Suprapubic skin (tissue), 4 donors: Measurements from ENCODE around the gene ANO9. TPM values are rescaled to one million over a fixed set of nuclear protein-coding genes. Genes with fewer than 3 reads are reported as not detected.

Source experiments
- DNase-seq, 2 donors: peaks; one replicate each; pipeline ENCODE4 v3.0.0-alpha.2; 2019; ENCODE audit warnings: low spot score in 2 of 2
- H3K27ac ChIP-seq: fragments of 200-600 bp; sonication (generic); one replicate; pipeline ENCODE4 v1.5.1; 2019
- H3K27me3 ChIP-seq: fragments of 200-600 bp; sonication (generic); one replicate; pipeline ENCODE4 v1.5.1; 2019
- H3K36me3 ChIP-seq: fragments of 200-600 bp; sonication (generic); one replicate; pipeline ENCODE4 v1.5.1; 2019
- H3K4me1 ChIP-seq: fragments of 200-600 bp; sonication (generic); one replicate; pipeline ENCODE4 v1.5.1; 2019
- H3K4me3 ChIP-seq: fragments of 200-600 bp; sonication (generic); one replicate; pipeline ENCODE4 v1.5.1; 2019; ENCODE audit warnings: mild to moderate bottlenecking
- H3K9me3 ChIP-seq: fragments of 200-600 bp; sonication (generic); one replicate; pipeline ENCODE4 v1.5.1; 2019
- EP300 ChIP-seq: sonication (generic); formaldehyde crosslinking; IDR thresholded peaks from one replicate; pipeline ENCODE4 v1.6.1; 2017; ENCODE audit warnings: antibody characterized with exemption
- POLR2A ChIP-seq, 2 donors: fragments of 450-650 bp; IDR thresholded peaks; one replicate each; pipeline ENCODE4 v1.6.1; 2017; ENCODE audit warnings: antibody characterized with exemption in 2 of 2, mild to moderate bottlenecking in 2 of 2, moderate library complexity in 2 of 2
- POLR2AphosphoS5 ChIP-seq, 3 donors: sonication (generic); formaldehyde crosslinking; IDR thresholded peaks; one replicate each; pipeline ENCODE4 v1.6.1; 2017; ENCODE audit warnings: antibody characterized with exemption in 3 of 3
- WGBS: methylation state at CpG from one replicate; pipeline ENCODE4 v1.1.5; 2018; 5-methylcytosine and 5-hydroxymethylcytosine counted together
- total RNA-seq, 4 donors: library from RNA; depleted of rRNA; stranded (reverse); fragments of >200 nt; gene quantifications; one replicate each; pipeline ENCODE4 v1.1.0, GENCODE V29; 2016
- TF ChIP-seq, protein P1 (sequence below), 2 donors: fragments of 200-600 bp in 1 of 2; fragments of 450-650 bp in 1 of 2; sonication (generic) in 1 of 2; IDR thresholded peaks; one replicate each; pipeline ENCODE4 v1.5.1; 2016 to 2019; ENCODE audit warnings: antibody characterized with exemption in 2 of 2, mild to moderate bottlenecking in 1 of 2, moderate library complexity in 1 of 2

Gene ANO9
- total RNA-seq, 4 donors from 2014 or later = 76.8 to 166 (median 103) TPM

DNA sequence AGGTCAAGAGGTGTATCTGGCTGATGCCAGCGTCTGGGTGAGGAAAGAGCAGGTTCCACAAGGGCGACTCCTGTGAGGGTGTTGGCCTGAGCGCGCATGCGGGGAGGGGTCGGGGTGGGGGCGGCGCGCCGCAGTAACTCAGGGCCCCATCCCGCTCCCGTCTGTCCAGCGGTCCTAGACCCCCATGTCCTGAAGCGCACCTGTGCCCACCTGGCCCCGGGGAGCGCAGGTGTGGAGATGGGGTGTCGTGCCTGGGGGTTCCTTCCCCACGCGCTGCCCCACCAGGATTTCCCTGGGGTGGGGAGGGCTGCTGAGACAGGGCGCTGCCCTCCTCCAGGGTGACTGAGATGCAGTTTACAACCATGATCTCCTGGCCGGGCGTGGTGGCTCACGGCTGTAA, 44.4 kb upstream of the ANO9 start:
- no peak overlapping the region for H3K4me3 ChIP-seq
- TF ChIP-seq POLR2A (IDR thresholded peaks at IDR 0.05) = no peak
- TF ChIP-seq, protein P1, sequence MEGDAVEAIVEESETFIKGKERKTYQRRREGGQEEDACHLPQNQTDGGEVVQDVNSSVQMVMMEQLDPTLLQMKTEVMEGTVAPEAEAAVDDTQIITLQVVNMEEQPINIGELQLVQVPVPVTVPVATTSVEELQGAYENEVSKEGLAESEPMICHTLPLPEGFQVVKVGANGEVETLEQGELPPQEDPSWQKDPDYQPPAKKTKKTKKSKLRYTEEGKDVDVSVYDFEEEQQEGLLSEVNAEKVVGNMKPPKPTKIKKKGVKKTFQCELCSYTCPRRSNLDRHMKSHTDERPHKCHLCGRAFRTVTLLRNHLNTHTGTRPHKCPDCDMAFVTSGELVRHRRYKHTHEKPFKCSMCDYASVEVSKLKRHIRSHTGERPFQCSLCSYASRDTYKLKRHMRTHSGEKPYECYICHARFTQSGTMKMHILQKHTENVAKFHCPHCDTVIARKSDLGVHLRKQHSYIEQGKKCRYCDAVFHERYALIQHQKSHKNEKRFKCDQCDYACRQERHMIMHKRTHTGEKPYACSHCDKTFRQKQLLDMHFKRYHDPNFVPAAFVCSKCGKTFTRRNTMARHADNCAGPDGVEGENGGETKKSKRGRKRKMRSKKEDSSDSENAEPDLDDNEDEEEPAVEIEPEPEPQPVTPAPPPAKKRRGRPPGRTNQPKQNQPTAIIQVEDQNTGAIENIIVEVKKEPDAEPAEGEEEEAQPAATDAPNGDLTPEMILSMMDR (IDR thresholded peaks at IDR 0.05) = no peak
- no peaks in the 10 kb centered on the region for H3K27me3 ChIP-seq
- no peak overlapping the region for H3K27ac ChIP-seq
- H3K4me1 ChIP-seq = no peaks in the 10 kb centered on the region
- 92% methylated on average over 9 of the region's 23 CpGs for WGBS
- no peak for DNase-seq
- H3K9me3 ChIP-seq = no peaks in the 10 kb centered on the region
- peaks cover 22% of the 10 kb centered on the region for H3K36me3 ChIP-seq

DNA sequence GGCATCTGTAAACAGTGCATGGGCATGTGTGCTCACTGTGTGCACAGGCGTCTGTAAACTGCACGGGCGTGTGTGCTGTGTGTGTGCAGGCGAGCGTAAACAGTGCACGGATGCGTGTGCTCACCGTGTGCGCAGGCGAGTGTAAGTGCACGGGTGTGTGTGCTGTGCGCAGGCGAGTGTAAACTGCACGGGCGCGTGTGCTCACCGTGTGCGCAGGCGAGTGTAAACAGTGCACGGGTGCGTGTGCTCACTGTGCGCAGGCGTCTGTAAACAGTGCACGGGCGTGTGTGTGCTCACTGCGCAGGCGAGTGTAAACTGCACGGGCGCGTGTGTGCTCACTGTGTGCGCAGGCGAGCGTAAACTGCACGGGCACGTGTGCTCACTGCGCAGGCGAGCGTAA, 42.8 kb upstream of the ANO9 start:
- no peak for DNase-seq

DNA sequence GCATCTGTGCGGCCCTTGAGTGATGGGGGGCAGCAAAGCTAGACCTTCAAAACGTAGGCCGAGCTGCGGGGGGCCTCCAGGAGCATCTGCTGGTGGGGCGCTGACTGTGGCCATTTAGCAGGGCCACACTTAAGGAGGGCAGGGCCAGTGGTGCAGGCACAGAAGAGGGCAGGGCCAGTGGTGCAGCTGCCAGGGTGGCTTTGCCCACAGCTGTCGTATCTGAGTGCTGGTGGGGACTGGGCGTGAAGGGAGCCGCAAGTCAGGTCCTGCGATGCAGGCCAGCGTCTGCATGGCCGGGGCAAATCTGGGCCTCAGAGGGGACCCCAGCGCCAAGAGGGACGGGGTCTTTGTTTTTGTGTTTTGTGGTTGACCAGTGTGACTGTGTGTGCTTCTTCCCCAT, 37.5 kb upstream of the ANO9 start:
- no peak for DNase-seq
- Histone ChIP-seq H3K27ac (no peak overlapping the region), H3K36me3 (no peaks in the 10 kb centered on the region), H3K9me3 (no peaks in the 10 kb centered on the region), H3K27me3 (no peaks in the 10 kb centered on the region), H3K4me1 (no peaks in the 10 kb centered on the region), H3K4me3 (no peak overlapping the region)
- 92% methylated on average over 7 of the region's 13 CpGs for WGBS
- TF ChIP-seq POLR2AphosphoS5 (IDR thresholded peaks at IDR 0.05) (no peak), POLR2A (IDR thresholded peaks at IDR 0.05) (no peak), EP300 (no peak)
- TF ChIP-seq, protein P1 (IDR thresholded peaks at IDR 0.05) = no peak

More for the DNA sequence above, 42.8 kb upstream of the ANO9 start:
- Histone ChIP-seq H3K36me3 (peaks cover 6% of the 10 kb centered on the region), H3K9me3 (no peaks in the 10 kb centered on the region), H3K4me1 (no peaks in the 10 kb centered on the region), H3K27me3 (no peaks in the 10 kb centered on the region), H3K4me3 (no peak overlapping the region), H3K27ac (no peak overlapping the region)
- WGBS = 95% methylated on average over 38 of the region's 38 CpGs
- no peak for TF ChIP-seq POLR2A (IDR thresholded peaks at IDR 0.05)

DNA sequence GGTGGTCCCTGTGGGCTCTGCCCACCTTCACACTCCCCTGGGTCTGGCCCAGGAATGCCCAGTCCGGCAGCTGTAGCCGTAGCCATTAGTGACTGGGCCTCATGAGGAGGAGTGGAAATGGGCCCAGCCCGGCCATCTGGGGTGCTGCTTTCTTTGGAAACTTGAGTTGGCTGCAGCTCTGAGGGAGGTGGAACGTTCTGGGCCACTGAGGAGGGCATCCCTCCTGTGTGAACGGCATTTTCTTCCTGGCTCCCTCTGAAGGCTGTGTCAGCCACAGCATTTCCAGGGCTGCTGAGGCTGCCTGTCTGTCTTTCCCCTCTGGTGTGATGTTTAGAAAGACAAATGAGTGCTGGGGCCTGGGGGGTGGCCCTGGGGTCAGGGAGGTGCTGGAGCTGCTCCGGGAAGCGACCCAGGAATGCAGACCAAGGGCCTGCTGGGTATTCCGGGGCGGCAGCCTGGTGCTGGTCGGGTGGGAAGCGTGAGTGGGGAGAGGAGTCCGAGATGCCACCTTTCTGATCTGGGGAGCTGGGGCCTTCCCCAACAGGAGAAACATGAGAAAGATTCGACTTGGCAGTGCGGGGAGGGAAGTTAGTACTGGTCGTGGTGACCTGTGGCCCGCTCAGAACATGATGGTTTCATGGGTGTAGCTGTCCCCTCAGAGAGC, 35.4 kb upstream of the ANO9 start:
- Histone ChIP-seq H3K36me3 (no peaks in the 10 kb centered on the region), H3K4me3 (no peak overlapping the region), H3K27ac (no peak overlapping the region), H3K9me3 (no peaks in the 10 kb centered on the region), H3K4me1 (no peaks in the 10 kb centered on the region), H3K27me3 (no peaks in the 10 kb centered on the region)
- WGBS = 75% methylated on average over 16 of the region's 16 CpGs
- TF ChIP-seq EP300 = no peak
- TF ChIP-seq POLR2A (IDR thresholded peaks at IDR 0.05) = no peak
- no peak for TF ChIP-seq POLR2AphosphoS5 (IDR thresholded peaks at IDR 0.05)
- TF ChIP-seq, protein P1 (IDR thresholded peaks at IDR 0.05) = no peak
- no peak for DNase-seq

DNA sequence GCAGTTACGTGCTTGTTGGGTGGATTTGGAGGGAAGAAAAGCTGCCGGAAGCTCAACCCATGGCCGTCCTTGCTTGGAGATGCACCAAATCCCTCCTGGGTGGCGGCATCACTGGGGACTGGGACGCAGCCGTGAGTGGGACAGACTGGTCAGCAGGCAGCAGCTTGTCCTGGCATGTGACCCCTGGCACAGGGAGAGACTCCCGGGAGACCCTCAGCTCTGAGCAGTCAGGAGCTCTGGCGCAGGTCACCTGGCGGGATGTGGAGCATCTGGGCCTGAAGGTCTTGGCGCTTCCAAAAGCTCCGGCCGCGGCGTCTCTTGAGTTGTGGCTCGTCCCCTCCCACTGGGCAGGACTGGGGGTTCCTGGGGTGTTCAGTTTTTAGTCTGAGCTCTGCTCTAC, 34.6 kb upstream of the ANO9 start:
- no peak overlapping the region for H3K27ac ChIP-seq
- H3K4me3 ChIP-seq = no peak overlapping the region
- no peaks in the 10 kb centered on the region for H3K4me1 ChIP-seq
- no peak for DNase-seq
- no peaks in the 10 kb centered on the region for H3K36me3 ChIP-seq
- TF ChIP-seq, protein P1 (IDR thresholded peaks at IDR 0.05) = no peak
- no peaks in the 10 kb centered on the region for H3K9me3 ChIP-seq
- WGBS = 95% methylated on average over 9 of the region's 15 CpGs
- H3K27me3 ChIP-seq = no peaks in the 10 kb centered on the region

DNA sequence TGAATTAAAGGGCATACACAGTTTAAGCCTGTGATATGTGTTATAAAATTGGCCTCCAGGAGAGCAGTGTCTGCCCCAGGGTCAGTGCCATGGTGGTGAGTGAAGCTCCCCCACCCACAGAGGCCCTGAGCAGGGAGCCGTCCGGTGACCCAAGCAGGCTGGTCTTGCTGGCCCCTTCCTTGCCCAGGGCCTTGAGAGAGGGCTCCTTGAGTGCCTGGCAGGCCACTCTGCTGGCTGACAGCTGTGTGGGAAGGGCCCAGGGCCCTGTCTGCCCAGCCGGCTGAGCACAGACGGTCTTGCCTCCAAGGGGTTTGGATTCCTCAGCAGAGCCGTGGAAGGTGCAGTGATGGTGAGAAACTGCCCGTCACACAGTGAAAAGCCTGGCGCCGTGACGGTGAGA, 34.1 kb upstream of the ANO9 start:
- no peak overlapping the region for H3K27ac ChIP-seq
- DNase-seq = no peak
- no peaks in the 10 kb centered on the region for H3K9me3 ChIP-seq
- H3K27me3 ChIP-seq = no peaks in the 10 kb centered on the region
- TF ChIP-seq POLR2AphosphoS5 (IDR thresholded peaks at IDR 0.05) (no peak), EP300 (no peak), POLR2A (IDR thresholded peaks at IDR 0.05) (no peak)
- TF ChIP-seq, protein P1 (IDR thresholded peaks at IDR 0.05) = no peak
- H3K4me1 ChIP-seq = no peaks in the 10 kb centered on the region
- no peaks in the 10 kb centered on the region for H3K36me3 ChIP-seq
- H3K4me3 ChIP-seq = no peak overlapping the region
- 91% methylated on average over 6 of the region's 9 CpGs for WGBS
